ENCODE results near the gene FBXO30.

Gene FBXO30

DNA sequence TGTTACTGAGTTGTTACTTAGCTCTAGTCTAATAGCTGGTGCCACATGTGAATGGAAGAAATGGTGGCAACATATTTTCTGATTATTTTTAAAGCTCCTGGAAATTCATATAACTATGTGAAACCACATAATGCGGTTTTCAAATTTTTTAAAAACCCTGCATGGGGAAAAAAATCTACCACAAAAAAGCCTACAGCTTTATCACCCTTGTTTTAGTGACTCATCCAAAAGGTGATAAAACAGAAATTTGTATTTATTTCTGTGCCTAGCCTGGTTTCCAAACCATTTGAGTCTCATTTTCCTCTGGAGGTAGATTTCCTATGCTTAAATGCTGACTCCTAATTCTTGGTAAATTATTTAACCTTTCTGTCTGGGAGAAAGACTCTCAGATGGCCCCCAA is 5.4 kb upstream of the FBXO30 start:
- no peak for DNase-seq (ENCODE audit: low read depth in 2 of 2)

DNA sequence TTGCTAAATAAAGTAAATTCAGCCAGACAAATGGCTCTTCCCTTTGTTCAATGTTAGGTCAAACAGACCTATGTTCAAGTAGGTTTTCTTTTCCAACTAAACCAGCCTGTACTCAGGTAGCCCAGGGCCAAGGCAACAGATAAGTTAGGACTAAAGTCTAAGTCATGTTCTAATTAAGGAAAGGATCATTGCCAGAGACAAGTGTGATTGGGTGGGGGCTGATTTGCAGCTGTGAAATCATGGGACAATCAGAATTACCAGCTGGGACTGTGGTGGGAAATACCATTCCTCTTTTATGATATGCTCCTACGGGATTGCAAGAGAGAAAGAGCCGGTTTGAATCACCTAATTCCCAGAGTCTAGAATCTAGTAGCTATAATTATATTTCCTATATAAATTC is 4.2 kb upstream of the FBXO30 start:
- no peak for DNase-seq (ENCODE audit: low read depth in 2 of 2)

DNA sequence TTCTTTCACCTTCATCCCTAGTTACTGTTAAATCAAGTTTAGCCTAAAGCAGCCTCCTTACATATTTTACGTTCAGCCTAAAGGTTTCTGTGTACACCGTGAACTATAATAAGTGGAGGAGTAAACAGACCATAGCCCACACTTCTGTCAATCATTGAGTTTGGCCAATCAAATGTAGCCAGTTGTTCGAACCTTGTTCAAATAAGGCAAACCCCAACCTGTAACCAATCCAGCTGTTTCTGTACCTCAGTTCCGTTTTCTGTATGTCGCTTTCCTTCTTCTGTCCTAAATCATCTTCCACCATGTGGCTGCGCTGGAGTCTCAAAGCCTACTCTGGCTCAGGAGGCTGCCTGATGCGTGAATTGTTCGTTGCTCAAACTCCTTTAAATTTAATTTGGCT is 1.8 kb upstream of the FBXO30 start:
- DNase-seq (ENCODE audit: low read depth in 2 of 2) = no peak

- DNase-seq (ENCODE audit: low read depth in 2 of 2) = no peak
These were observed 997 bp upstream of the FBXO30 start for GRCh38 chr6:145815309-145816274.

GRCh38 chr6:145814035-145814500 is 527 bp downstream of the FBXO30 start:
- no peak for DNase-seq (ENCODE audit: low read depth in 2 of 2)

DNA sequence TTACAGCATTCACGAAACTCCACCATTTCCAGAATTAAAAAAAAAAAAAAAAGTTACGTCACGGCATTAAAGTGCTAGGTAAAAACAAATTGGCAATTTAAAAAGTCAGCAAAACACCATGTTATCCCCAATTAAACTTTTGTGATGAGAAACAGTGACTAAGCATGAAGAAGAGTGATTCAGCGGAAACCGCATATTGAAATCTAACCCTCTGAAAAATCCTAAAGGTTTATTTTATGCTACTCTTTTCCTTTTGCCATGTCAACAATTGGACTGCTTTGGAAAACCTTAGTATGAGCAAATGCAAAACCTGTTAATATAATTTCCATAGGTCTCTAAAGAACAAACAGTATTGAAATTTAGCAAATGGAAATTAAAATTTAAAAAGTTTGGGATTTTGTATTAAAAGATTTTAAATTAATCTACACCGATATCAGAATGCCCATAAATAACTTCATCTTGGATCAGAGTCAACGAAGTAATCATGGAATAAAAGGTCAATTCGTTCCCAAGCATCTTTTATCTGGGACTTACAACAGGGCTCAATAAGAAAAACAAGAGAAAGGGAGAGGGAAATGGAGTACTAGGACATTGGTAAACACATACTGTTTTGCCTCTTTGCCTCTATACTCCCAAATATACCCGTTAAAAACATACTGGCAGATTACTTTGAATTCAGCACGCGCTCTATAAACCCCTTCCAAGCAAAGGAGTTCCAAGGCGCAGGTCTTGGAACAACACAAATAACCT is 1.1 kb downstream of the FBXO30 start:
- DNase-seq (ENCODE audit: low read depth in 2 of 2) = no peak

GRCh38 chr6:145811741-145812140 is 2.9 kb downstream of the FBXO30 start:
- no peak for DNase-seq (ENCODE audit: low read depth in 2 of 2)

GRCh38 chr6:145809785-145810184 is 4.8 kb downstream of the FBXO30 start:
- DNase-seq (ENCODE audit: low read depth in 2 of 2) = no peak

- no peak for DNase-seq (ENCODE audit: low read depth in 2 of 2)
These were observed 5.4 kb downstream of the FBXO30 start for GRCh38 chr6:145809211-145809610.

- DNase-seq (ENCODE audit: low read depth in 2 of 2) = no peak
These were observed 6.4 kb downstream of the FBXO30 start for GRCh38 chr6:145808239-145808638.

DNA sequence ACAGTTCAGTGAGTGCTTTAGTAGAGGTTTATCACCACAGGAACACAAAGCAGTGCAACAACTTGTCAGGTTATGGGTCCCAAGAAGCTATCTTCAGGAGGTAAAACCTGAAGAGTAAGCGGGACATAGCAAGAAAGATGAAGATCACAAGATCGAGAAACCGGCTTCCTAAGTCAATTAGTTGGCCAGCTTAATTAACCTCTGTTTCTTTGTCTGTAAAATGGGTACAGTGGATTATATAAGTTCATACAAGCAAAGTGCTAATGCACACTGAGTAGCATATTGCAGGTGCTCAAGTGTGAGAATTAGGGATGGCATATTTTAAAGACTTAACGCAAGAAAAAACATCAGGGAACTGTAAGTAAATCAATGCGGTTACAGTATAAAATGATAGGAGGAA is 12.5 kb downstream of the FBXO30 start:
- DNase-seq (ENCODE audit: low read depth in 2 of 2) = no peak

DNA sequence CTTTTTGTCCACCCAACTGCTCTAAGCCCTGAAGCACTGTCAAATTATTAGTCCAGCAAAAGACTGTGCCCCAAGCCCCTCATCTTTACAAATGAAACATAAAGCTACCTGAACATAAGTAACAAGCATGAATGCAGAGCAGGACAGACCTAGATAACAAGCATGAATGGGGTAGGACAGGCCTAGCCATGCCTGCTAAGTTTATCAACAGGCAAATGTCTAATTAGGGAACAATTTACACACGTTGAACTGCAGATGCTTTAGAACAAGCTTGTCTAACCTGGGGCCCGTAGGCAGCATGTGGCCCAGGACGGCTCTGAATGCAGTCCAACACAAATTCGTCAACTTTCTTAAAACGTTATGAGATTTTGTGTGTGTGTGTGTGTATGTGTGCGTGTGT is 13.6 kb downstream of the FBXO30 start:
- no peak for DNase-seq (ENCODE audit: low read depth in 2 of 2)

DNA sequence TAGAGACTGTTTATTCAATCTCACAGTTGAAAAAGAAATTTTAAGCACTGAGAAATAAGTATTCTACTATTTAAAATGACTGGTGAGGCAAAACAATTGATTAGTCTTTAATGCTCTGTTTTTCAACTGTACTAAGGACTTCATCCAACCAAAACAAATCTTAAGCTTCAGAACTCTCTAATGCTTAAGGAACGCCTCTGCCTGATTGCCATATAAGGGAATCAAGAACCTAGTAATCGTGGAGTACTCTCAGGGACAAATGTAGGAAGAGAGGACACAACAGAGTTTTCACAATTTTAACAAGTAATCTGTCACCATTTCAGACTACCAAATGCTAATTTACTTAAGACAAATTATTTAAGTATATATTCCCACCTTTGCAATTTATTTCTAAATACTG is 16.1 kb downstream of the FBXO30 start:
- DNase-seq (ENCODE audit: low read depth in 2 of 2) = no peak

GRCh38 chr6:145789443-145789842 is 25.2 kb downstream of the FBXO30 start:
- no peak for DNase-seq (ENCODE audit: low read depth in 2 of 2)

- DNase-seq (ENCODE audit: low read depth in 2 of 2) = no peak
These were observed 26.9 kb downstream of the FBXO30 start for GRCh38 chr6:145787688-145788087.

DNA sequence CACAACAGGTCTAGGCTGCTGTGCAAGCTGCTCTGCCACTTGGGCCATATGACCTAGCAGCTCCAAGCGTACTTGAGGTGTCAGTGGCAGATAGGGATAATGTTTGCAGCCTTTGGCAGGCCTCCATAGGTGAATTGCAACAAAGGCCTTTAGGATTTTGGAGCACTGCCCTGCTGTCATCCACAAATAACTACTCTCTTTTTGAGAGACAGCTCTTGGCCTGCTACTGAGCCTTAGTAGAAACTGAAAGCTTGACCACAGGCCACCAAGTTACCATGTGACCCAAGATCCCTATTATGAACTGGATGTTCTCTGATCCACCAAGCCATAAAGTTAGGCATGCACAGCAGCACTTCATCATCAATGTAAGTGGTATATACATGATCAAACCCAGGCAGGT is 29.9 kb downstream of the FBXO30 start:
- DNase-seq (ENCODE audit: low read depth in 2 of 2) = no peak

- no peak for DNase-seq (ENCODE audit: low read depth in 2 of 2)
These were observed 30.8 kb downstream of the FBXO30 start for GRCh38 chr6:145783796-145784195.

DNA sequence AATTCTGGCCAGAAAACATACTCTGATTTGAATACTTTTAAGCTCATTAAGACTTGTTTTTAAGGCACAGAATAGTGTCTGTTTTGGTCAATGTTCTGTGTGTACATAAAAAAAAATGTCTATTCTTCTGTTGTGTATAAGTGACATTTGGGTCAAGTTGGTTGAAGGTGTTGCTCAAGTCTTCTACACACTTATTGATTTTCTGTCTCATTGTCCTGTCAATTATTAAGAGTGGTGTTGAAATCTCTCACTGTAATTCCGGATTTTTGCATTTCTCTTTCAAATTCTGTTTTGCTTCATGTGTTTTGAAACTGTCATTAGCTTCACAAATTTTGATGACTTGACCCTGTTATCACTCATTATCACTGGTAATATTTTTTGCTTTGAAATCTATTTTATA is 41.7 kb downstream of the FBXO30 start:
- DNase-seq (ENCODE audit: low read depth in 2 of 2) = no peak

DNA sequence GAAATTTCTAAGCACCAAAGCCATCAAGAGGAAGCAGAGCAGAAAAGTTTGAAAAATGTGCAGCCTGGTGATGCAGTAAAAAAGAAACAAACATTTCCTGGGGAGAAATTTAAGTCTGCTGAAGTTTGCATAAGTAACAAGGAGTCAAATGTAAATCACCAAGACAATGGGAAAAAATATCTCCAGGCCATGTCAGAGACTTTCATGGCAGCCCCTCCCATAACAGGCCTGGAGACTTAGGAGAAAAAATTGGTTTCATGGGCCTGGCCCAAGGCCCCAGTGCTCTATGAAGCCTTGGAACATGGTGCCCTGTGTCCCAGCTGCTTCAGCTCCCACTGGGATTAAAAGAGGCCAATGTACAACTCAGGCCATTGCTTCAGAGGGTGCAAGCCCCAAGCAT is 49.1 kb downstream of the FBXO30 start:
- no peak for DNase-seq (ENCODE audit: low read depth in 2 of 2)

GRCh38 chr6:145763742-145764141 is 50.9 kb downstream of the FBXO30 start:
- no peak for DNase-seq (ENCODE audit: low read depth in 2 of 2)

DNA sequence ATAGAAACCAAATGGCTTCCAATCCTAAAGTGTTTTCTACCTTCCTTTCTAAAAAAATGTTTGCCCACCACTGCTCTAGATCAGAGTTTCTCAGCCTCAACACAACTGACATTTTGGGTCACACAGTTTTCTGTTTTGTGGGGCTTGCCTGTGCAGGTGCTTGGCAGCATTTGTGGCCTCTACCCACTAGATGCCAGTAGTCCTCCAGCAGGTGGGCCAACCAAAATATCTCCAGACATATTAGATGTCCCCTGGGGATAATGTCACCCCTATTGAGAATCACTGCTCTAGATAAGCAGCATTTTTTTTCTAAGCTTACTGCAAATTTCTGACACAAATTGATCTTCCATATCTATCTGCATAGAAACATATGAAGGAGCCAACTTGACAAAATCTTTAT is 53.0 kb downstream of the FBXO30 start:
- DNase-seq (ENCODE audit: low read depth in 2 of 2) = no peak

DNA sequence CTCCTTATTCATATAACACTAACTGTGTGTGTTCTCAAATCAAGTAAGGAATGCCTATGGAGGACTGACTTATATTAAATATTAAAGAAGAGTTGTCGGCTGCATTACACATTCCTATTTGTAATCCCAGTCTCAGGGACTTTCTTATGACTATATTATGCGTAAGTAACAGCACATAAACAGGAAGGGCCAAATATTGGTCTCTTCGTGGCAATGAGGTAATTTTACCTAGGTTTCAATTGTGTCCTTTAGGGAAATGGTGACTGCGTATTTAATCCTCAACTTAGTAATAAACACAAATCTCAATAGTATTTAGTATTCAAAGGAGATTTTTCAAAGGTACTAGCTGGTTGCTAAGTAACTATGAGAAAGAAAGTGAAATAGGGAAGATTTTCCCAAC is 56.5 kb downstream of the FBXO30 start:
- DNase-seq (ENCODE audit: low read depth in 2 of 2) = no peak

DNA sequence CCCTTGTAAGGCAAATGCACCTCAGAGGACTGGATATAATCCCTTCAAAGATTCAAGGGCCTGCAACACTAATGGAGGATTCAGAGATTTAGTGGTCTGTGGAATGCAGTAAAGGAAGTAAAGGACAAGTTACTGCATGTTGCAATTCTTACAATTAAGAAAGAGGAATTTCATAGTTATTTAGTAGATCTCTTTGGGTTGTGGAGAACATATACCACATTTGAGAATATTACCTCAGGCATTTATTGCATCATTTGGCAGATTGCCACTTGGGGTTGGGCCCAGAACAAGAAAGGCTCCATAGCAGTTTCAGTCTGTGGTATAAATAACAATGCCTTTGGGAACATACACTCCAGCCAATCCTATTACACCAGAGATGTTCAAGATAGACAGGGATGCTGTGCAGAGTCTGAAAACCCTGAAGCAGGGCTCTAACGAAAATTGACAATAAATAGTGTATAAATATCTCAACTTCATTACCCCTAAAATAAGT is 58.4 kb downstream of the FBXO30 start:
- no peak for DNase-seq (ENCODE audit: low read depth in 2 of 2)

Measured in stimulated activated CD8-positive, alpha-beta memory T cell treated with anti-CD3 and anti-CD28 coated beads, Interleukin-7, amount 100 ng/mL, for 4 hours (primary cell).